Sigmoid colon (tissue), 4 donors: ENCODE measurements around the gene PPME1.

Experiments used
- CTCF ChIP-seq, 4 experiments: fragments of 450-650 bp in 3 of 4; fragments of 200-600 bp in 1 of 4; IDR thresholded peaks; one replicate each; pipeline ENCODE4 v1.5.1; 2016 to 2019; ENCODE audit warnings: antibody characterized with exemption in 4 of 4, mild to moderate bottlenecking in 3 of 4, moderate library complexity in 2 of 4
- POLR2AphosphoS5 ChIP-seq, 4 donors: sonication (generic); formaldehyde crosslinking; IDR thresholded peaks; one replicate each; pipeline ENCODE4 v1.6.1; 2017; ENCODE audit warnings: antibody characterized with exemption in 4 of 4

GRCh38 chr11:74238243-74238642, 67.2 kb downstream of the PPME1 start:
- TF ChIP-seq POLR2AphosphoS5 (IDR thresholded peaks at IDR 0.05) (no peak), CTCF (IDR thresholded peaks at IDR 0.05) (no peak)
